Keratinocyte (primary cell): ENCODE results near the gene FGL2. TPM values are rescaled to one million over a fixed set of nuclear protein-coding genes. Genes with fewer than 3 reads are reported as not detected.
"Not testable (repeated sequence)": the region's sequence is repeated elsewhere in the genome, so short reads cannot be mapped to it uniquely, and the experiment has no call there.

Source experiments
- DNase-seq: peaks from one replicate; pipeline ENCODE4 v3.0.0-alpha.2; 2011; ENCODE audit warnings: low read depth, missing footprints, low spot score
- FAIRE-seq: peaks from 2 replicates; lab custom pipeline; 2011; peaks lifted over from hg19 to GRCh38; lab: Jason Lieb, UNC
- H2AFZ ChIP-seq: 2 replicates; pipeline ENCODE4 v1.6.0; 2012; ENCODE audit warnings: low read length, control low read depth, inconsistent platforms; ENCODE audit not compliant: control insufficient read depth
- H3K27ac ChIP-seq: 2 replicates; pipeline ENCODE4 v1.5.1; 2011; ENCODE audit warnings: low read length; ENCODE audit not compliant: control insufficient read depth, insufficient read depth
- H3K27me3 ChIP-seq: 3 replicates; pipeline ENCODE4 v1.6.0; 2011; ENCODE audit warnings: low read length; ENCODE audit not compliant: control insufficient read depth, insufficient read depth; ENCODE audit errors: extremely low read depth
- H3K36me3 ChIP-seq, 2 experiments: 2 replicates in 1 of 2; 3 replicates in 1 of 2; pipeline ENCODE4 v1.5.1; 2011; ENCODE audit warnings: low read length in 2 of 2, mild to moderate bottlenecking in 1 of 2; ENCODE audit not compliant: control insufficient read depth in 2 of 2, insufficient read depth in 2 of 2; ENCODE audit errors: extremely low read depth in 1 of 2
- H3K4me1 ChIP-seq: 3 replicates; pipeline ENCODE4 v1.5.1; 2011; ENCODE audit warnings: low read length; ENCODE audit not compliant: control insufficient read depth, insufficient read depth; ENCODE audit errors: extremely low read depth
- H3K4me2 ChIP-seq: 3 replicates; pipeline ENCODE4 v1.6.0; 2011; ENCODE audit warnings: low read depth, low read length; ENCODE audit not compliant: control insufficient read depth, insufficient read depth; ENCODE audit errors: extremely low read depth
- H3K4me3 ChIP-seq, 3 experiments: fragments of 200-600 bp in 1 of 3; sonication (generic) in 1 of 3; 2 replicates in 2 of 3; 3 replicates in 1 of 3; pipeline ENCODE4 v1.5.1; 2011 to 2016; ENCODE audit warnings: low read length in 3 of 3, mild to moderate bottlenecking in 3 of 3, control low read depth in 2 of 3, inconsistent platforms in 1 of 3, low read depth in 1 of 3, mixed read lengths in 1 of 3, mixed run types in 1 of 3, moderate library complexity in 1 of 3; ENCODE audit not compliant: control insufficient read depth in 2 of 3, insufficient read depth in 2 of 3; ENCODE audit errors: extremely low read depth in 1 of 3
- H3K79me2 ChIP-seq: 2 replicates; pipeline ENCODE4 v1.6.0; 2012; ENCODE audit warnings: low read length; ENCODE audit not compliant: control insufficient read depth, insufficient read depth
- H3K9ac ChIP-seq: 3 replicates; pipeline ENCODE4 v1.6.0; 2011; ENCODE audit warnings: low read length; ENCODE audit not compliant: control insufficient read depth, insufficient read depth; ENCODE audit errors: extremely low read depth
- H3K9me1 ChIP-seq: 3 replicates; pipeline ENCODE4 v1.6.0; 2011; ENCODE audit warnings: low read length; ENCODE audit not compliant: control insufficient read depth, insufficient read depth; ENCODE audit errors: extremely low read depth
- H3K9me3 ChIP-seq: 2 replicates; pipeline ENCODE4 v1.5.1; 2012; ENCODE audit warnings: low read depth, low read length; ENCODE audit not compliant: control insufficient read depth
- H4K20me1 ChIP-seq: 3 replicates; pipeline ENCODE4 v1.6.0; 2011; ENCODE audit warnings: low read length; ENCODE audit not compliant: control insufficient read depth, insufficient read depth; ENCODE audit errors: extremely low read depth
- CTCF ChIP-seq, 3 experiments: IDR thresholded peaks in 1 of 3; conservative IDR thresholded peaks in 1 of 3; optimal IDR thresholded peaks in 1 of 3; 2 replicates in 2 of 3; 3 replicates in 1 of 3; pipeline versions ENCODE3 to v1.5.1; 2011; ENCODE audit warnings: low read length in 3 of 3, mild to moderate bottlenecking in 3 of 3, moderate library complexity in 2 of 3, control low read depth in 1 of 3, inconsistent platforms in 1 of 3; ENCODE audit not compliant: insufficient read depth in 2 of 3; ENCODE audit errors: extremely low read depth in 1 of 3
- dilution Hi-C: fragments of 300-500 bp; cut with MboI; formaldehyde crosslinking; loops from one replicate; pipeline ENCODE4 v1.7.0; 2020; ENCODE audit warnings: low sequenced_read_pairs; ENCODE audit not compliant: extremely low pct_ligation_motif_present
- polyA plus RNA-seq, 5 experiments: library from polyadenylated mRNA; depleted of rRNA in 3 of 5; stranded (reverse) in 3 of 5; stranded (forward) in 1 of 5; unstranded in 1 of 5; fragments of >200 nt; gene quantifications; 1 replicate in 1 of 5; 2 replicates in 3 of 5; 3 replicates in 1 of 5; pipeline versions ENCODE4 v1.2.1 to v1.2.3, GENCODE V29; 2011 to 2012; ENCODE audit warnings: missing spikeins in 2 of 5, low read depth in 1 of 5, low replicate concordance in 1 of 5

The FGL2 gene
- polyA plus RNA-seq, 1 donor (not counting 4 experiments of a cell fraction or from before 2014, with no cell fraction given), result not detected

- TF ChIP-seq CTCF (optimal IDR thresholded peaks at IDR 0.05 in 1 of 3, IDR thresholded peaks at IDR 0.05 in 1 of 3, conservative IDR thresholded peaks at IDR 0.05 in 1 of 3; ENCODE audit: extremely low read depth in 1 of 3, insufficient read depth in 2 of 3, low read length in 3 of 3), result peak in 1 of 3 experiments; percentile 10
- H3K4me2 ChIP-seq, DNase-seq, H3K27me3 ChIP-seq, H2AFZ ChIP-seq, H3K79me2 ChIP-seq, H4K20me1 ChIP-seq, H3K9me1 ChIP-seq, H3K36me3 ChIP-seq, dilution Hi-C loops, H3K4me3 ChIP-seq, H3K9me3 ChIP-seq: not testable (repeated sequence)
- Histone ChIP-seq H3K4me1 (peaks cover 13% of the 10 kb centered on the region), H3K9ac (peak overlapping the region; percentile 33), H3K27ac (peak overlapping the region; percentile 83)
- FAIRE-seq, result peak; percentile 92
These were observed 44.6 kb downstream of the FGL2 start for GRCh38 chr7:77154917-77155464.

GRCh38 chr7:77152232-77152631 lies 47.4 kb downstream of the FGL2 start:
- H3K27ac ChIP-seq, dilution Hi-C loops, H3K9me3 ChIP-seq, H2AFZ ChIP-seq, H3K9ac ChIP-seq, H3K79me2 ChIP-seq, H3K36me3 ChIP-seq, H3K27me3 ChIP-seq, FAIRE-seq, H3K4me1 ChIP-seq, H3K9me1 ChIP-seq, H3K4me3 ChIP-seq, DNase-seq, H4K20me1 ChIP-seq, H3K4me2 ChIP-seq: not testable (repeated sequence)

Other genes with a start within 250 kb of the FGL2 start
- not detected in 3 replicates for gene SPDYE17, start 167.5 kb downstream of the FGL2 start, polyA plus RNA-seq
- gene SPDYE18, start 137.3 kb downstream of the FGL2 start, polyA plus RNA-seq, result 0.08 TPM in 1 of 3 replicates, not detected in the others
- gene CCDC146, start 77.2 kb downstream of the FGL2 start, polyA plus RNA-seq, result 3.0 to 5.7 TPM (median 5.2 TPM) in 3 replicates
- 2.8 to 5.4 TPM (median 5.0 TPM) in 3 replicates for gene GSAP, start 216.5 kb upstream of the FGL2 start, polyA plus RNA-seq